ENCODE data around the gene GART. TPM values are rescaled to one million over a fixed set of nuclear protein-coding genes. Genes with fewer than 3 reads are reported as not detected.

The GART gene
- total RNA-seq, 1 experiment from 2014 or later = 132 TPM

DNA sequence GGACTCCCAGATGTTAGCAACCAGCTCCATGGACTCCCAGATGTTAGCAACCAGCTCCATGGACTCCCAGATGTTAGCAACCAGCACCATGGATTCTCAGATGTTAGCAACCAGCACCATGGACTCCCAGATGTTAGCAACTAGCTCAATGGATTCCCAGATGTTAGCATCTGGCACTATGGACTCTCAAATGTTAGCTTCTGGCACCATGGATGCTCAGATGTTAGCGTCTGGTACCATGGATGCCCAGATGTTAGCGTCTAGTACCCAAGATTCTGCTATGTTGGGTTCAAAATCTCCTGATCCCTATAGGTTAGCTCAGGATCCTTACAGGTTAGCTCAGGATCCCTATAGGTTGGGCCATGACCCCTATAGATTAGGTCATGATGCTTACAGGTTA is 9.7 kb upstream of the GART start:
- POLR2A ChIA-PET = no interaction called here
- Histone ChIP-seq H3K36me3 (ENCODE audit: control insufficient read depth, insufficient read depth, low read length) (peaks cover 57% of the 10 kb centered on the region), H3K27ac (ENCODE audit: low read length) (no peak overlapping the region), H3K9me3 (ENCODE audit: control insufficient read depth, insufficient read depth, low read depth, low read length) (no peaks in the 10 kb centered on the region), H3K27me3 (ENCODE audit: control insufficient read depth, insufficient read depth, low read length) (no peaks in the 10 kb centered on the region), H3K4me3 (ENCODE audit: low read depth in 2 of 2, low read length in 2 of 2) (no peak overlapping the region), H3K4me1 (ENCODE audit: control insufficient read depth, insufficient read depth, low read length) (no peaks in the 10 kb centered on the region)
- intact Hi-C loops (cut with micrococcal nuclease; ENCODE audit: unreplicated experiment) (no loop called here), in situ Hi-C loops (cut with HindIII; ENCODE audit: low pct_unique_long_range_greater_than_20kb, low sequenced_read_pairs) (no loop called here)
- ATAC-seq (no peak), DNase-seq (ENCODE audit: low read depth, low spot score) (no peak)
- CTCF ChIA-PET = no interaction called here
- TF ChIP-seq POLR2AphosphoS5 (IDR thresholded peaks at IDR 0.05; ENCODE audit: low read depth, low read length) = no peak
- no peak for TF ChIP-seq SIN3A (IDR thresholded peaks at IDR 0.05; ENCODE audit: borderline replicate concordance, insufficient read depth, low read depth, low read length)
- TF ChIP-seq, protein P1, sequence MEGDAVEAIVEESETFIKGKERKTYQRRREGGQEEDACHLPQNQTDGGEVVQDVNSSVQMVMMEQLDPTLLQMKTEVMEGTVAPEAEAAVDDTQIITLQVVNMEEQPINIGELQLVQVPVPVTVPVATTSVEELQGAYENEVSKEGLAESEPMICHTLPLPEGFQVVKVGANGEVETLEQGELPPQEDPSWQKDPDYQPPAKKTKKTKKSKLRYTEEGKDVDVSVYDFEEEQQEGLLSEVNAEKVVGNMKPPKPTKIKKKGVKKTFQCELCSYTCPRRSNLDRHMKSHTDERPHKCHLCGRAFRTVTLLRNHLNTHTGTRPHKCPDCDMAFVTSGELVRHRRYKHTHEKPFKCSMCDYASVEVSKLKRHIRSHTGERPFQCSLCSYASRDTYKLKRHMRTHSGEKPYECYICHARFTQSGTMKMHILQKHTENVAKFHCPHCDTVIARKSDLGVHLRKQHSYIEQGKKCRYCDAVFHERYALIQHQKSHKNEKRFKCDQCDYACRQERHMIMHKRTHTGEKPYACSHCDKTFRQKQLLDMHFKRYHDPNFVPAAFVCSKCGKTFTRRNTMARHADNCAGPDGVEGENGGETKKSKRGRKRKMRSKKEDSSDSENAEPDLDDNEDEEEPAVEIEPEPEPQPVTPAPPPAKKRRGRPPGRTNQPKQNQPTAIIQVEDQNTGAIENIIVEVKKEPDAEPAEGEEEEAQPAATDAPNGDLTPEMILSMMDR (IDR thresholded peaks at IDR 0.05) = no peak
- TF ChIP-seq TCF7L2 (IDR thresholded peaks at IDR 0.05; ENCODE audit: low read depth, low read length) = no peak
- TF ChIP-seq, protein P2, sequence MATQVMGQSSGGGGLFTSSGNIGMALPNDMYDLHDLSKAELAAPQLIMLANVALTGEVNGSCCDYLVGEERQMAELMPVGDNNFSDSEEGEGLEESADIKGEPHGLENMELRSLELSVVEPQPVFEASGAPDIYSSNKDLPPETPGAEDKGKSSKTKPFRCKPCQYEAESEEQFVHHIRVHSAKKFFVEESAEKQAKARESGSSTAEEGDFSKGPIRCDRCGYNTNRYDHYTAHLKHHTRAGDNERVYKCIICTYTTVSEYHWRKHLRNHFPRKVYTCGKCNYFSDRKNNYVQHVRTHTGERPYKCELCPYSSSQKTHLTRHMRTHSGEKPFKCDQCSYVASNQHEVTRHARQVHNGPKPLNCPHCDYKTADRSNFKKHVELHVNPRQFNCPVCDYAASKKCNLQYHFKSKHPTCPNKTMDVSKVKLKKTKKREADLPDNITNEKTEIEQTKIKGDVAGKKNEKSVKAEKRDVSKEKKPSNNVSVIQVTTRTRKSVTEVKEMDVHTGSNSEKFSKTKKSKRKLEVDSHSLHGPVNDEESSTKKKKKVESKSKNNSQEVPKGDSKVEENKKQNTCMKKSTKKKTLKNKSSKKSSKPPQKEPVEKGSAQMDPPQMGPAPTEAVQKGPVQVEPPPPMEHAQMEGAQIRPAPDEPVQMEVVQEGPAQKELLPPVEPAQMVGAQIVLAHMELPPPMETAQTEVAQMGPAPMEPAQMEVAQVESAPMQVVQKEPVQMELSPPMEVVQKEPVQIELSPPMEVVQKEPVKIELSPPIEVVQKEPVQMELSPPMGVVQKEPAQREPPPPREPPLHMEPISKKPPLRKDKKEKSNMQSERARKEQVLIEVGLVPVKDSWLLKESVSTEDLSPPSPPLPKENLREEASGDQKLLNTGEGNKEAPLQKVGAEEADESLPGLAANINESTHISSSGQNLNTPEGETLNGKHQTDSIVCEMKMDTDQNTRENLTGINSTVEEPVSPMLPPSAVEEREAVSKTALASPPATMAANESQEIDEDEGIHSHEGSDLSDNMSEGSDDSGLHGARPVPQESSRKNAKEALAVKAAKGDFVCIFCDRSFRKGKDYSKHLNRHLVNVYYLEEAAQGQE (IDR thresholded peaks at IDR 0.05; ENCODE audit: insufficient read depth in 1 of 2, low read depth in 2 of 2, low read length in 1 of 2) = no peak
- no TSS peak for BruUV-seq (replicated peaks)

DNA sequence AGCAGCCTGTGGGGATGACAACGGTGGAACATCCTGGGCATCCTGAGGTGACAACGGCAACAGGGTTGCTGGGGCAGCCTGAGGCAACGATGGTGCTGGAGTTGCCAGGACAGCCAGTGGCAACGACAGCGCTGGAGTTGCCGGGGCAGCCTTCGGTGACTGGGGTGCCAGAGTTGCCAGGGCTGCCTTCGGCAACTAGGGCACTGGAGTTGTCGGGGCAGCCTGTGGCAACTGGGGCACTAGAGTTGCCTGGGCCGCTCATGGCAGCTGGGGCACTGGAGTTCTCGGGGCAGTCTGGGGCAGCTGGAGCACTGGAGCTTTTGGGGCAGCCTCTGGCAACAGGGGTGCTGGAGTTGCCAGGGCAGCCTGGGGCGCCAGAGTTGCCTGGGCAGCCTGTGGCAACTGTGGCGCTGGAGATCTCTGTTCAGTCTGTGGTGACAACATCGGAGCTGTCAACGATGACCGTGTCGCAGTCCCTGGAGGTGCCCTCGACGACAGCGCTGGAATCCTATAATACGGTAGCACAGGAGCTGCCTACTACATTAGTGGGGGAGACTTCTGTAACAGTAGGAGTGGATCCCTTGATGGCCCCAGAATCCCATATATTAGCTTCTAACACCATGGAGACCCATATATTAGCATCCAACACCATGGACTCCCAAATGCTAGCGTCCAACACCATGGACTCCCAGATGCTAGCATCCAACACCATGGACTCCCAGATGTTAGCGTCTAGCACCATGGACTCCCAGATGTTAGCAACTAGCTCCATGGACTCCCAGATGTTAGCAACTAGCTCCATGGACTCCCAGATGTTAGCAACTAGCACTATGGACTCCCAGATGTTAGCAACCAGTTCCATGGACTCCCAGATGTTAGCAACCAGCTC is 9.1 kb upstream of the GART start:
- no peaks in the 10 kb centered on the region for H3K4me1 ChIP-seq (ENCODE audit: control insufficient read depth, insufficient read depth, low read length)
- CTCF ChIA-PET = no interaction called here
- POLR2A ChIA-PET = no interaction called here
- no peaks in the 10 kb centered on the region for H3K27me3 ChIP-seq (ENCODE audit: control insufficient read depth, insufficient read depth, low read length)
- BruUV-seq (replicated peaks) = no TSS peak
- peaks cover 57% of the 10 kb centered on the region for H3K36me3 ChIP-seq (ENCODE audit: control insufficient read depth, insufficient read depth, low read length)
- ATAC-seq = no peak
- in situ Hi-C loops (cut with HindIII; ENCODE audit: low pct_unique_long_range_greater_than_20kb, low sequenced_read_pairs) = no loop called here
- no peaks in the 10 kb centered on the region for H3K9me3 ChIP-seq (ENCODE audit: control insufficient read depth, insufficient read depth, low read depth, low read length)
- H3K27ac ChIP-seq (ENCODE audit: low read length) = no peak overlapping the region
- TF ChIP-seq POLR2AphosphoS5 (IDR thresholded peaks at IDR 0.05; ENCODE audit: low read depth, low read length) = no peak
- TF ChIP-seq, protein P1 (IDR thresholded peaks at IDR 0.05) = no peak
- no peak for TF ChIP-seq SIN3A (IDR thresholded peaks at IDR 0.05; ENCODE audit: borderline replicate concordance, insufficient read depth, low read depth, low read length)
- no peak for TF ChIP-seq TCF7L2 (IDR thresholded peaks at IDR 0.05; ENCODE audit: low read depth, low read length)
- TF ChIP-seq, protein P2 (IDR thresholded peaks at IDR 0.05; ENCODE audit: insufficient read depth in 1 of 2, low read depth in 2 of 2, low read length in 1 of 2) = no peak
- intact Hi-C loops (cut with micrococcal nuclease; ENCODE audit: unreplicated experiment) = no loop called here
- no peak for DNase-seq (ENCODE audit: low read depth, low spot score)
- H3K4me3 ChIP-seq (ENCODE audit: low read depth in 2 of 2, low read length in 2 of 2) = no peak overlapping the region

Measured in Panc1 (cell line).